HFFc6 (cell line): ENCODE data around the gene PRKCH. TPM values are rescaled to one million over a fixed set of nuclear protein-coding genes. Genes with fewer than 3 reads are reported as not detected.

Experiments
- DNase-seq: peaks from one replicate; pipeline ENCODE4 v3.0.0-alpha.2; 2018
- H3K27ac Mint-ChIP-seq: 2 replicates; pipeline ENCODE4 v1.8.0; 2020; ENCODE audit warnings: mild to moderate bottlenecking, mixed read lengths
- H3K27me3 Mint-ChIP-seq: 2 replicates; pipeline ENCODE4 v1.8.0; 2021; ENCODE audit warnings: mild to moderate bottlenecking, moderate library complexity, mixed read lengths; ENCODE audit not compliant: insufficient read depth
- H3K36me3 Mint-ChIP-seq: 2 replicates; pipeline ENCODE4 v1.8.0; 2021; ENCODE audit warnings: low read depth, mixed read lengths
- H3K4me1 Mint-ChIP-seq: 2 replicates; pipeline ENCODE4 v1.8.0; 2020; ENCODE audit warnings: low read depth, mixed read lengths
- H3K4me3 Mint-ChIP-seq: 2 replicates; pipeline ENCODE4 v1.8.0; 2020; ENCODE audit warnings: mild to moderate bottlenecking, moderate library complexity, mixed read lengths
- H3K9me3 Mint-ChIP-seq: 2 replicates; pipeline ENCODE4 v1.8.0; 2020; ENCODE audit warnings: mild to moderate bottlenecking, mixed read lengths
- total RNA-seq, 6 experiments: library from RNA; stranded (reverse); fragmentation: NEBNext Ultra II Directional; extraction: Animal tissue kit (Norgen Biotek cat#: 25700); gene quantifications; 2 replicates in 1 of 6; 3 replicates in 5 of 6; pipeline ENCODE4 v1.2.3, GENCODE V29; 2021
- TF ChIP-seq, protein P1 (sequence below): fragments of 200-600 bp; sonication (generic); IDR thresholded peaks from 2 replicates; pipeline ENCODE4 v1.5.0; 2021; ENCODE audit warnings: antibody characterized with exemption, mild to moderate bottlenecking

PRKCH gene
- total RNA-seq, 6 experiments from 2014 or later = 0.17 to 1.2 (median 0.35) TPM

GRCh38 chr14:61532123-61532505 lies 210.7 kb downstream of the PRKCH start:
- no peak overlapping the region for H3K27ac Mint-ChIP-seq
- no peaks in the 10 kb centered on the region for H3K9me3 Mint-ChIP-seq
- DNase-seq = no peak
- no peak overlapping the region for H3K4me3 Mint-ChIP-seq
- TF ChIP-seq, protein P1, sequence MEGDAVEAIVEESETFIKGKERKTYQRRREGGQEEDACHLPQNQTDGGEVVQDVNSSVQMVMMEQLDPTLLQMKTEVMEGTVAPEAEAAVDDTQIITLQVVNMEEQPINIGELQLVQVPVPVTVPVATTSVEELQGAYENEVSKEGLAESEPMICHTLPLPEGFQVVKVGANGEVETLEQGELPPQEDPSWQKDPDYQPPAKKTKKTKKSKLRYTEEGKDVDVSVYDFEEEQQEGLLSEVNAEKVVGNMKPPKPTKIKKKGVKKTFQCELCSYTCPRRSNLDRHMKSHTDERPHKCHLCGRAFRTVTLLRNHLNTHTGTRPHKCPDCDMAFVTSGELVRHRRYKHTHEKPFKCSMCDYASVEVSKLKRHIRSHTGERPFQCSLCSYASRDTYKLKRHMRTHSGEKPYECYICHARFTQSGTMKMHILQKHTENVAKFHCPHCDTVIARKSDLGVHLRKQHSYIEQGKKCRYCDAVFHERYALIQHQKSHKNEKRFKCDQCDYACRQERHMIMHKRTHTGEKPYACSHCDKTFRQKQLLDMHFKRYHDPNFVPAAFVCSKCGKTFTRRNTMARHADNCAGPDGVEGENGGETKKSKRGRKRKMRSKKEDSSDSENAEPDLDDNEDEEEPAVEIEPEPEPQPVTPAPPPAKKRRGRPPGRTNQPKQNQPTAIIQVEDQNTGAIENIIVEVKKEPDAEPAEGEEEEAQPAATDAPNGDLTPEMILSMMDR = no peak
- H3K4me1 Mint-ChIP-seq = peaks cover 81% of the 10 kb centered on the region
- no peaks in the 10 kb centered on the region for H3K36me3 Mint-ChIP-seq
- H3K27me3 Mint-ChIP-seq = no peaks in the 10 kb centered on the region; the same call in 1 of the 2 replicates

GRCh38 chr14:61532763-61533162 lies 211.4 kb downstream of the PRKCH start:
- Mint-ChIP-seq H3K27ac (no peak overlapping the region), H3K4me3 (no peak overlapping the region), H3K4me1 (peaks cover 81% of the 10 kb centered on the region), H3K27me3 (no peaks in the 10 kb centered on the region; the same call in 1 of the 2 replicates), H3K36me3 (no peaks in the 10 kb centered on the region), H3K9me3 (no peaks in the 10 kb centered on the region)
- DNase-seq = no peak
- TF ChIP-seq, protein P1 = no peak

- Mint-ChIP-seq H3K4me3 (no peak overlapping the region), H3K4me1 (peaks cover 81% of the 10 kb centered on the region), H3K36me3 (no peaks in the 10 kb centered on the region), H3K27me3 (no peaks in the 10 kb centered on the region), H3K27ac (no peak overlapping the region), H3K9me3 (no peaks in the 10 kb centered on the region)
- DNase-seq = no peak
- TF ChIP-seq, protein P1 = no peak
These were observed 212.3 kb downstream of the PRKCH start for GRCh38 chr14:61533513-61534255.

- Mint-ChIP-seq H3K27ac (no peak overlapping the region), H3K36me3 (no peaks in the 10 kb centered on the region), H3K27me3 (no peaks in the 10 kb centered on the region), H3K4me1 (peaks cover 76% of the 10 kb centered on the region), H3K4me3 (no peak overlapping the region), H3K9me3 (no peaks in the 10 kb centered on the region)
- TF ChIP-seq, protein P1 = no peak
- DNase-seq = no peak
These were observed 213.7 kb downstream of the PRKCH start for GRCh38 chr14:61535032-61535431.

DNA sequence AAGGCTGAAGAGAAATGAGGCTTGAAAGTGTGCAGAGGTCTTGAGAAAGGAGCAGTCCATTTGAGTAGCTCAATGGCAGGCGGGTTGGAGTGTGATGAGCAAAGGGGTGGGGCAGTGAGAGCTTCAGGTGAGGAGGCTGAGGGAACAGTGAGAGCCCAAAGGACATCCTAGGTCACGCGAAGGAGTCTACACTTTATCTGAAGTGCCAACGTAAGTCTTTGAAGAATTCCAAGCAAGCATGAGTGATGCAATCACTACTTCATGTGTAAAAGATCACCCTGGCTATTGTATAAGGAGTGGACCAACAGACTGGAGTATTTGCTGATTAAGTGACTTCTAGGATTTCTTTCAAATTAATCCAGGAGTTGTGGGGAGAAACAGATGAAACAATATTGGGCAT lies 214.1 kb downstream of the PRKCH start:
- Mint-ChIP-seq H3K27me3 (no peaks in the 10 kb centered on the region), H3K27ac (no peak overlapping the region), H3K4me1 (peaks cover 76% of the 10 kb centered on the region), H3K9me3 (no peaks in the 10 kb centered on the region), H3K36me3 (no peaks in the 10 kb centered on the region), H3K4me3 (no peak overlapping the region)
- DNase-seq = no peak
- TF ChIP-seq, protein P1 = no peak
